ENCODE measurements around the gene KLHL40. TPM values are rescaled to one million over a fixed set of nuclear protein-coding genes. Genes with fewer than 3 reads are reported as not detected.
A peak's percentile ranks its signal among the peaks of the same experiment; 100 is the strongest.

KLHL40 gene
- total RNA-seq, 2 donors from 2014 or later: not detected

- DNase-seq (ENCODE audit: low spot score) (no peak), ATAC-seq (ENCODE audit: insufficient number of reproducible peaks, low FRiP score, low read depth) (no peak)
- Histone ChIP-seq H3K36me3 (no peaks in the 10 kb centered on the region), H3K27ac (no peak overlapping the region), H3K9me3 (no peaks in the 10 kb centered on the region), H3K4me3 (no peak overlapping the region), H3K4me1 (ENCODE audit: control insufficient read depth in 1 of 2, low read depth in 2 of 2) (peaks cover 2 to 7% of the 10 kb centered on the region in 2 donors), H3K27me3 (replicated peaks; ENCODE audit: insufficient read depth) (no peaks in the 10 kb centered on the region)
- TF ChIP-seq CTCF (IDR thresholded peaks at IDR 0.05): no peak
Observed at GRCh38 chr3:42678447-42678846, 6.9 kb upstream of the KLHL40 start.

GRCh38 chr3:42680271-42680670 is 5.1 kb upstream of the KLHL40 start:
- Histone ChIP-seq H3K4me3 (no peak overlapping the region), H3K27me3 (replicated peaks; ENCODE audit: insufficient read depth) (no peaks in the 10 kb centered on the region), H3K36me3 (no peaks in the 10 kb centered on the region), H3K4me1 (ENCODE audit: control insufficient read depth in 1 of 2, low read depth in 2 of 2) (peaks cover 10 to 21% of the 10 kb centered on the region in 2 donors), H3K9me3 (no peaks in the 10 kb centered on the region), H3K27ac (no peak overlapping the region)
- ATAC-seq (ENCODE audit: insufficient number of reproducible peaks, low FRiP score, low read depth) (no peak), DNase-seq (ENCODE audit: low spot score) (no peak)
- no peak for TF ChIP-seq CTCF (IDR thresholded peaks at IDR 0.05)

- DNase-seq (ENCODE audit: low spot score): no peak
Observed at GRCh38 chr3:42680806-42681205, 4.5 kb upstream of the KLHL40 start.

GRCh38 chr3:42681361-42682038 is 3.8 kb upstream of the KLHL40 start:
- no peak for TF ChIP-seq CTCF (IDR thresholded peaks at IDR 0.05)
- Histone ChIP-seq H3K4me1 (ENCODE audit: control insufficient read depth in 1 of 2, low read depth in 2 of 2) (peaks cover 17 to 33% of the 10 kb centered on the region in 2 donors), H3K4me3 (no peak overlapping the region), H3K27me3 (replicated peaks; ENCODE audit: insufficient read depth) (no peaks in the 10 kb centered on the region), H3K36me3 (no peaks in the 10 kb centered on the region), H3K9me3 (no peaks in the 10 kb centered on the region), H3K27ac (no peak overlapping the region)
- ATAC-seq (ENCODE audit: insufficient number of reproducible peaks, low FRiP score, low read depth) (no peak), DNase-seq (ENCODE audit: low spot score) (no peak)

More at GRCh38 chr3:42680806-42681205, 4.5 kb upstream of the KLHL40 start:
- no peak for ATAC-seq (ENCODE audit: insufficient number of reproducible peaks, low FRiP score, low read depth)
- no peak overlapping the region for H3K27ac ChIP-seq
- H3K27me3 ChIP-seq (replicated peaks; ENCODE audit: insufficient read depth): no peaks in the 10 kb centered on the region
- H3K4me3 ChIP-seq: no peak overlapping the region
- H3K4me1 ChIP-seq (ENCODE audit: control insufficient read depth in 1 of 2, low read depth in 2 of 2): peaks cover 15 to 26% of the 10 kb centered on the region in 2 donors
- no peak for TF ChIP-seq CTCF (IDR thresholded peaks at IDR 0.05)
- H3K36me3 ChIP-seq: no peaks in the 10 kb centered on the region
- no peaks in the 10 kb centered on the region for H3K9me3 ChIP-seq

GRCh38 chr3:42682301-42683070 is 2.9 kb upstream of the KLHL40 start:
- Histone ChIP-seq H3K36me3 (no peaks in the 10 kb centered on the region), H3K4me3 (no peak overlapping the region), H3K27me3 (replicated peaks; ENCODE audit: insufficient read depth) (no peaks in the 10 kb centered on the region), H3K4me1 (ENCODE audit: control insufficient read depth in 1 of 2, low read depth in 2 of 2) (peaks cover 17 to 33% of the 10 kb centered on the region in 2 donors), H3K27ac (peak overlapping the region in 1 of 2 donors; percentile 82), H3K9me3 (no peaks in the 10 kb centered on the region)
- DNase-seq (ENCODE audit: low spot score): no peak
- TF ChIP-seq CTCF (IDR thresholded peaks at IDR 0.05): no peak
- no peak for ATAC-seq (ENCODE audit: insufficient number of reproducible peaks, low FRiP score, low read depth)
